Activated naive CD4-positive, alpha-beta T cell treated with anti-CD3 and anti-CD28 coated beads, Interleukin-2, amount 50 U/mL, for 16 hours (primary cell): Measurements from ENCODE around the gene ZNF18.
"Not testable (repeated sequence)": the region's sequence is repeated elsewhere in the genome, so short reads cannot be mapped to it uniquely, and the experiment has no call there.

ENCODE experiments used
- DNase-seq: peaks from one replicate; pipeline ENCODE4 v3.0.0-alpha.2; 2020

Gene ZNF18

GRCh38 chr17:11981862-11982261 lies 15.4 kb downstream of the ZNF18 start:
- DNase-seq = no peak

- no peak for DNase-seq
These were observed 16.5 kb downstream of the ZNF18 start for GRCh38 chr17:11980813-11981212.

GRCh38 chr17:11979795-11980194 lies 17.5 kb downstream of the ZNF18 start:
- DNase-seq = no peak

- not testable (repeated sequence) for DNase-seq
These were observed 24.5 kb downstream of the ZNF18 start for GRCh38 chr17:11972741-11973140.

- DNase-seq = no peak
These were observed 27.7 kb downstream of the ZNF18 start for GRCh38 chr17:11969565-11969964.

GRCh38 chr17:11954936-11955335 lies 42.3 kb downstream of the ZNF18 start:
- no peak for DNase-seq

- no peak for DNase-seq
These were observed 43.4 kb downstream of the ZNF18 start for GRCh38 chr17:11953924-11954323.

- no peak for DNase-seq
These were observed 44.7 kb downstream of the ZNF18 start for GRCh38 chr17:11952610-11953009.

- DNase-seq = no peak
These were observed 46.3 kb downstream of the ZNF18 start for GRCh38 chr17:11950771-11951519.

GRCh38 chr17:11949571-11949970 lies 47.7 kb downstream of the ZNF18 start:
- not testable (repeated sequence) for DNase-seq

GRCh38 chr17:11948789-11949188 lies 48.5 kb downstream of the ZNF18 start:
- DNase-seq = no peak

GRCh38 chr17:11944587-11944986 lies 52.7 kb downstream of the ZNF18 start:
- DNase-seq = no peak

GRCh38 chr17:11943759-11944347 lies 53.4 kb downstream of the ZNF18 start:
- no peak for DNase-seq

GRCh38 chr17:11943086-11943485 lies 54.2 kb downstream of the ZNF18 start:
- not testable (repeated sequence) for DNase-seq

GRCh38 chr17:11940904-11941303 lies 56.4 kb downstream of the ZNF18 start:
- DNase-seq = no peak

- DNase-seq = no peak
These were observed 61.4 kb downstream of the ZNF18 start for GRCh38 chr17:11935734-11936406.

- DNase-seq = no peak
These were observed 64.9 kb downstream of the ZNF18 start for GRCh38 chr17:11932337-11932898.

GRCh38 chr17:11928436-11928835 lies 68.8 kb downstream of the ZNF18 start:
- DNase-seq = no peak
